K562 (cell line): ENCODE results near the gene NECAP2.

Experiments used
- CCNT2 ChIP-seq: IDR thresholded peaks from 2 replicates; pipeline ENCODE4 v1.6.1; 2011; ENCODE audit warnings: borderline replicate concordance, low read depth, mild to moderate bottlenecking, moderate library complexity, mixed read lengths, low read length; ENCODE audit not compliant: insufficient read length; ENCODE audit errors: extremely low read depth
- E2F4 ChIP-seq: sonication (generic); formaldehyde crosslinking; IDR thresholded peaks from 2 replicates; pipeline ENCODE4 v1.8.0; 2022; ENCODE audit warnings: mild to moderate bottlenecking, low read depth, missing genetic modification reagents
- EHMT2 ChIP-seq: fragments of 450-650 bp; IDR thresholded peaks from 2 replicates; pipeline ENCODE4 v1.6.1; 2018; ENCODE audit warnings: antibody characterized with exemption
- ELF1 ChIP-seq: fragments of 200-800 bp; sonication (Bioruptor generic); IDR thresholded peaks from 2 replicates; pipeline ENCODE4 v1.6.1; 2016; ENCODE audit warnings: missing genetic modification characterization, missing compliant biosample characterization
- NCOA6 ChIP-seq: fragments of 450-650 bp; IDR thresholded peaks from 2 replicates; pipeline ENCODE4 v1.6.1; 2017; ENCODE audit warnings: mild to moderate bottlenecking
- NFE2L1 ChIP-seq: fragments of 450-650 bp; IDR thresholded peaks from 2 replicates; pipeline ENCODE4 v1.6.1; 2016; ENCODE audit warnings: missing genetic modification characterization, low read depth, mild to moderate bottlenecking, missing compliant biosample characterization, moderate library complexity, borderline replicate concordance
- NR2C2 ChIP-seq, 2 experiments: fragments of 200-800 bp in 1 of 2; sonication (Bioruptor generic) in 1 of 2; sonication (generic) in 1 of 2; formaldehyde crosslinking in 1 of 2; IDR thresholded peaks; 2 replicates each; pipeline versions ENCODE4 v1.6.1 to v1.8.0; 2016 to 2022; ENCODE audit warnings: mild to moderate bottlenecking in 1 of 2, missing compliant biosample characterization in 1 of 2, missing genetic modification characterization in 1 of 2, missing genetic modification reagents in 1 of 2
- PATZ1 ChIP-seq: fragments of 250-450 bp; sonication (Bioruptor Pico); IDR thresholded peaks from 2 replicates; pipeline ENCODE4 v1.5.0; 2020; ENCODE audit warnings: mild to moderate bottlenecking, borderline replicate concordance
- ZNF121 ChIP-seq: sonication (generic); formaldehyde crosslinking; conservative IDR thresholded peaks from 2 replicates; pipeline ENCODE4 v1.8.0; 2022; ENCODE audit warnings: missing genetic modification reagents
- TF ChIP-seq, protein P1 (sequence below), 3 experiments: IDR thresholded peaks in 2 of 3; conservative IDR thresholded peaks in 1 of 3; 2 replicates each; pipeline ENCODE4 v1.5.1; 2011 to 2012; ENCODE audit warnings: low read length in 3 of 3, mild to moderate bottlenecking in 3 of 3, control low read depth in 2 of 3, improper control_type of control experiment in 1 of 3, inconsistent platforms in 1 of 3, low read depth in 1 of 3, mixed read lengths in 1 of 3, moderate library complexity in 1 of 3; ENCODE audit not compliant: insufficient read depth in 2 of 3

GRCh38 chr1:16433030-16433429 is 7.5 kb upstream of the NECAP2 start:
- TF ChIP-seq PATZ1: no peak
- TF ChIP-seq, protein P1, sequence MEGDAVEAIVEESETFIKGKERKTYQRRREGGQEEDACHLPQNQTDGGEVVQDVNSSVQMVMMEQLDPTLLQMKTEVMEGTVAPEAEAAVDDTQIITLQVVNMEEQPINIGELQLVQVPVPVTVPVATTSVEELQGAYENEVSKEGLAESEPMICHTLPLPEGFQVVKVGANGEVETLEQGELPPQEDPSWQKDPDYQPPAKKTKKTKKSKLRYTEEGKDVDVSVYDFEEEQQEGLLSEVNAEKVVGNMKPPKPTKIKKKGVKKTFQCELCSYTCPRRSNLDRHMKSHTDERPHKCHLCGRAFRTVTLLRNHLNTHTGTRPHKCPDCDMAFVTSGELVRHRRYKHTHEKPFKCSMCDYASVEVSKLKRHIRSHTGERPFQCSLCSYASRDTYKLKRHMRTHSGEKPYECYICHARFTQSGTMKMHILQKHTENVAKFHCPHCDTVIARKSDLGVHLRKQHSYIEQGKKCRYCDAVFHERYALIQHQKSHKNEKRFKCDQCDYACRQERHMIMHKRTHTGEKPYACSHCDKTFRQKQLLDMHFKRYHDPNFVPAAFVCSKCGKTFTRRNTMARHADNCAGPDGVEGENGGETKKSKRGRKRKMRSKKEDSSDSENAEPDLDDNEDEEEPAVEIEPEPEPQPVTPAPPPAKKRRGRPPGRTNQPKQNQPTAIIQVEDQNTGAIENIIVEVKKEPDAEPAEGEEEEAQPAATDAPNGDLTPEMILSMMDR (IDR thresholded peaks at IDR 0.05 in 2 of 3, conservative IDR thresholded peaks at IDR 0.05 in 1 of 3; ENCODE audit: insufficient read depth in 2 of 3, low read depth in 1 of 3, low read length in 3 of 3): no peak
- no peak for TF ChIP-seq ZNF121 (CRISPR knock-in tag)
- TF ChIP-seq ELF1: no peak
- no peak for TF ChIP-seq E2F4 (CRISPR knock-in tag)
- no peak for TF ChIP-seq CCNT2
- no peak for TF ChIP-seq EHMT2
- TF ChIP-seq NFE2L1 (tag): no peak
- TF ChIP-seq NR2C2 (CRISPR knock-in tag; IDR thresholded peaks at IDR 0.05): no peak
- TF ChIP-seq NR2C2 (tag; IDR thresholded peaks at IDR 0.05): no peak
- TF ChIP-seq NCOA6: no peak
